HL-60/S4 treated with phorbol 12-myristate 13-acetate at 8.2 ng/mL for 4 days and 3 days (cell line): ENCODE results near the gene LHFPL6.

Experiments used
- in situ Hi-C: fragments of 300-500 bp; cut with MboI; formaldehyde crosslinking; loops from 2 replicates; pipeline ENCODE4 v1.15.0; 2022; ENCODE audit warnings: low sequenced_read_pairs

LHFPL6 gene

DNA sequence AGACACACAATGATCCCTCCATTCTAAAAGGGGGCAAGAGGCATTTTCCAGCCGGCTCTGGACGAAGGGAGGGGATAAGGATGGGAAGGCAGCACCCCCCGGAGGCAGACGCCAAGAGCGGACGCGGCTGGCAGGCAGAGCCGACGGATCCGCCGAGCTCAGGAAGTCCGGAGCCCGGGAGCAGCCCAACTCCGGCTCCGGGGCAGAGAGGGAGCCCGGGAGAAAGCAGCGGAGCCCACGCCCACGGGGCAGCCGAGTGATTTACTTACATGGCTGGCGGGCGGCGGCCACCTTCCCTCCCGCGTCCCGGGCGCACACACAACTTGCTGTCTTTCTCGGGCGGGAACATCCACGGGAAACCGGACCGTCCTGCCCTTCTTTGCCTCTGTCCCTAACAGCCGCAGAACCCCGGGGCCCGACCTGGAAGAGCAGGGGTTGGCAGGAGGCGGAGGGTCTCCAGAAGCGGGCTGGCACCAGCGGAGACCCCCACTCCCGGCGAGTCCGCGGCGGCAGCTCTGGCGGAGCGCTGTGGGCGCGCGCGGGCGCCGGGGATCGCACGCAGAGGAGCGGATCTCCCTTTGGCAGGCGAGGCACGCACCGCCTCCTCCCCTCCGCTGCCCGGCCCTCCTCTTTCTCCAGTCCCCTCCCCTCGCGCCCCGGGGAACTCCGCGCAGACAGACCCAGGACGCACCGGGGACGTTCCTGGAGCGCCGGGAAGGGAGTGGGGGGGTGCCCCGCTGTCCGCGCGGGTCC is at the start of gene LHFPL6:
LHFPL6 (minus strand) TSS at position 580 of the 753 bp plus-strand sequence.
- in situ Hi-C loops, result no loop called here

DNA sequence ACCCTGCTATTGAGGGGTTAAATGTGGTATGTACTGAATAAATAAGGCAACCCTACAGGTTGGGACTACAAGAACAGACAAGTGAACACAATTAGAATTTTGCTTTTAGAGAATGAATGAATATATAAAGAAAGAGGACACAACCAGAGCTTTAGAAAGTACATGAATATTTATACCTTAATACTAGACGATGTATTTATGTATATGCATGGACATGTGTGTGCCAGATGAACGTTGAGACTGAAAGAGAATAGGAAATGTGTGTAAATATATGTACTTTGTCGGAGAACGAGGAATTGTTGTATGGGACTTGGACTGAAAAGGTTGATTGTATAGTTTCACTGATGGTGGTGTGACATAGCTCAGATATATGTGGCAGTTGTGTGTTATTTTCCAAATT is 43.1 kb upstream of the LHFPL6 start:
- in situ Hi-C loops, result no loop called here

DNA sequence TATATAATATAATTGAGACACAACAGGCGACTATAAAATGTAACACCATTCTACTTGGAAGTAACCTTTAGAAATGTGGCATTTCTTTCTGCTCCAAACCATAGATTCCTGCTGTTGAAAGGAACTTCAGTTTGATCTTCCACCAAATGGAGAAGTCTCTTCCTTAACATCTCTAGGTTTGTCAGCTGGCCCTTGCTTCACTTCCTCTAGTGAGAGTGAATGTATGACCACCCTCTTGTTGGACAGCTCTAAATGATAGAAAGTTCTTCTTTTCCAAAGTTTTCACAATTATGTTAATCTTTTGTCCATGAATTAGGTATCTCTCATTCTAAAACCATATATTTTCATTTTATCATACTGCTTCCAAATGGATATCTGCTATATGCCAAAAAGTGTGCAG is 38.7 kb upstream of the LHFPL6 start:
- in situ Hi-C loops, result no loop called here

DNA sequence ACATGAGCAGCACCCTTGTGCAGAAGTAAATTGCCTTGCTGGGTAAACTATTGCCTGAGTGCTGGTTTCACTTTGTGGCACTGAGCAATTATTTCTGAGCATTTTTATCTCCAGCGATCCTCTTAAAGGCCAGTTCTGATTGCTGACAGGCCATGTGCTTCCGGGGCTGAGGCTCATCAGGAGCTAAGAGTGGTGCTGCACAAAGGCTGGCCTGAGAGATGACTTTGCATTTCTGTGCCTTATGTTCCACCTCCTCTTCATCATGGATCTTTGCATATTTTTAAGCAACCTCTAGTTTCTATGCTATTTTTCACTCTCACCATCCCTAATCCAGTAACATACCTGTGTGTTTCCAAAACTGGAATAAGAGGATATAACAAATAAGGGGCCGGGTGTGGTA is 34.9 kb upstream of the LHFPL6 start:
- in situ Hi-C loops, result no loop called here

DNA sequence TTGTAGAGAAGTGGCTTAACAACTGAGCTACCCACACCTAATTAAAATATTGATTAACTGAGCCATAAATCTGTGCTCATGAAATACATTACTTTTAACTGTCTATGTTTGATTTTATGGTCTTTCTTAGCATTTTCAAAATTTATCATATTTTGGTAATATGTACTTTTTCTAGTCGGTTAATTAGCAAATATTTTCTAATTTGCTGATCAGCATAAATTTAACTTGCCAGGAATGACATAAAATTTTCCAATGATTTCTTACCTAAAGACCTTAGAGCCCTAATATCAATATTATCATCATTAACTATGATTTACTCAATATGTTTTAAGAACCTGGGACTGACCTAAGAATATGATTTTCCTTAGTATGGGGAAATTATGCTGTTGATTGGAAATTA is 32.6 kb upstream of the LHFPL6 start:
- in situ Hi-C loops, result no loop called here

DNA sequence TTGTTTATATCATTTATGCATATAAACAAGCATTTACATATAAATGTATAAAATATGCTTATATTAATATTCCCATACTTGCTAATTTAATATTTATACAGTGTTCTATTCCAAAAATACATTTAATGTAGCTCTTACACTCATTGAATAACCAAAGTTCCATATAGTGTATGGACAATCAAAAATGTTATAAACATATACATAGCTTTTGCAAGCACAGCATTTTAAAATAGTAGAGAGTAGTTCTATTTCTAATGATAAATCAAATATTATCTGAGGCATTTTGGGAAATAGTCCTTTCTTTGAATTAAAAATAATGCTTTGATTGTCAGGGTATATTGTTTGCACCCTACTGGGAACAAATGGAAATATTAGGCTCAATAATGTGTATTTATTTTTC is 30.0 kb upstream of the LHFPL6 start:
- in situ Hi-C loops, result no loop called here

DNA sequence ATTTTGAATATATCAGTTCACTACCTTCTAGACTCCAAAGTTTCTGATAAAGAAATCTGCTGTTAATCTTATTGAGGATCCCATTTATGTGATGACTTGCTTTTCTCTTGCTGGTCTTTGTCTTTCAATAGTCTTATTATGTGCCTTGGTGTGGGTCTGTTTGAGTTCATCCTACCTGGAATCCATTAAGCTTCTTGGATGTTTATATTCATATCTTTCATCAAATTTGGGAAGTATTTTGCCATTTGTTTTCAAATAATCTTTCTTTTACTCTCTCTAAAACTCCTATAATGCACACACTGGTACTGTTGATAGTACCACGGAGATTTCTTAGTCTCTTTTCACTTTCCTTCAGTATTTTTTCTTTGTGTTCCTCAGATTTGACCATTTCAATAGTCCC is 28.3 kb upstream of the LHFPL6 start:
- in situ Hi-C loops, result no loop called here

DNA sequence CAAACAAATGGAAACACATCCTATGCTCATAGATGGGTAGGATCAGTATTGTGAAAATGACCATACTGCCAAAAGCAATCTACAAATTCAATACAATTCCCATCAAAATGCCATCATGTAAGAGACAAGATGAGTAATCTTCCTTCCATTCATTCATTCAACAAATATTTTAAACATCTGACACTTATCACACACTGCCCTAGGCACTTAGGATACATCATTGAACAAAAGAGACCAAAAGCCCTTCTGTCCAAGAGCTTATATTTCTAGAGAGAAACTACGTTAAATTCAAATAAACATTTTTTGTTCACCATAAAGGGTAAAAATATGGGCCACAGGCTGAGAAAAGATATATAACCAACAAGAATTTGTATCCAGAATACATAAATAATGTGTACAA is 20.5 kb upstream of the LHFPL6 start:
- in situ Hi-C loops, result no loop called here

DNA sequence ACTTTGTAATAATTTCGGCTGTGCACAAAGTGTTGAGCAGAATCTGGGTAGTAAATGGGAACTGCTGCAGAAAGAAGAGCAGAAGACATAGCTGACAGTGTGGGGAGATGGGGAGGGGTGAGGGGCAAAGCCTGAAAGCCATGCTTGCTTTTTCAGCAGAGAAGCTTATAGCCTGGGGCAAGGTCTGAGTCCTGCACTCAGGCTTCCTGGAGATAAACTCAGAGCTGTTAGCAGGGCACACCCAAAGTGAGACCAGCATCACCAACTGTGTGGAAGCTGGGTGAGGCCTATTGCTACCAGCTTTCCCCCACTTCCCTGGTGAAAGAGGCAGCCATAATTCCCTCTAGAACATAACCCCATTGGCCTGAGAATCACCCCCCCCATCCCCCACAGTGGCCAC is 15.6 kb upstream of the LHFPL6 start:
- in situ Hi-C loops, result no loop called here

DNA sequence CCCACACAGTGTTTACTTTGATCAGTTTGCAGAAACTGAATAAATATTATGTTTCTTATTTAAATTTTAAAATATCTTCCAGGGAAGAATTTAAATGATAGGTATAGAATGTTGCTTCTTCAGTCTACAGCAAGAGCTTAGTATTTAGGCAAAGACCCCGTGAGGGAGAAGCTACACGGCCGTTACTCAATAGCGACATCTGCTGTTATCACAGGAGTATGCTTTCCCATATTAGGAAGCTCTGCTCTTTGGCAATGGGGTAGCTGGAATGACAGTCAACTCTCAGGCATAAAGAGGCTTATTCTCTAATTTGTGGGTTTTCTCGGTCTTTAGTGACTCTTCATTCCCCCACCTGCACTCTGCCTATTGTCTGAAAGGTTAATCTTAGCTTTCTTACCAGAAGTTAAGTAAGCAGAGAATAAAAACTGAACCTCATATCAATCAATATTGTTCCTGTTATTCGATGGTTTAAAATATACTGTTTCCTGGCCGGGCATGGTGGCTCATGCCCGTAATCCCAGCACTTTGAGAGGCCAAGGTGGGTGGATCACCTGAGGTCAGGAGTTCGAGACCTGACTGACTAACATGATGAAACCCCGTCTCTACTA is 13.2 kb upstream of the LHFPL6 start:
- in situ Hi-C loops, result no loop called here

DNA sequence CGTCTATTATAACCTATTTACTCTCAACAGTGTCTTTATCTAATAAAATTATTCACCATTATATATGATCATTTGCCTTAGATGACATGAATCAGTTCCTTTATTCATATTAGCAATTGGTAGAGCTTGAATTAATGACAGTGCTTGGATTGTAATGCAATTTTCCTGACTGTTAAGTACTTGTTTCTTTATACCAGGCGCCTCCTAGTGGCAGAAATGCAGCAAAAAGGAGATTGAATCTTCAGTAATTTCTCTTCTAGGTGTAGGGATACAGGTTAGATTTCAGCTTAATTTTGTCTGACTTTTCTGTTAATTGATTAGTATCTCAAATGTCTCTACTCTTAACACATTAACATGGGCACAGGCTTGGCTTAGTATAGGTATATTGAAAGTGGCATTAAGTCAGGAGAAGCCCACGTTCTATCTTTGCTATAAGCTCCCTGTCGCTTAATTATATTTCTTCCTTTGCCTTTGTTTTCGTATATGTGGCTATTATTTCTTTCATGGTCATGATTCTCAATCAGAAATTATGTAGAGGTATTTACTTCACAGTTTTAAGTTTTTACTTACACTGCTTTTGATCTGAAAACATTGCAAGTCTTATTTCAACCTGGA is 9.1 kb upstream of the LHFPL6 start:
- in situ Hi-C loops, result no loop called here

DNA sequence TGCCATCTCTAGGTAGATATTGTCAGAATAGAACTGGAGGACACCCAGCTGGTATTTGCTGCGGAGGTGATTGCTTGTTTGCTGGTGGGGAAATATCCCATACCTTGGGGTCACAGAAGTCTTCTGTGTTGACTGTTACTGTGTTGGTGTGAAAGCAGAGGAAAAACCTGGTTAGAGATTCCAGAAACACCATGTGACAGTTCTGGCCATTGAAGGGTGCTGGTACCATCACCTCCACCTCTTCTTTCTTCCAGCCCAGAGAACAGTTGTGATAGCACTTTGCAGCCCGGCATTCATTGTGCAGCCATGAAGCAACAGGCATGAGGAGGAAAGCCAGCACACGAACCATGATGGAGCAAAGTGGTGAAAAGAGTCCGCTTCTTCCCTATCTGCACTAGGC is 4.9 kb upstream of the LHFPL6 start:
- in situ Hi-C loops, result no loop called here

DNA sequence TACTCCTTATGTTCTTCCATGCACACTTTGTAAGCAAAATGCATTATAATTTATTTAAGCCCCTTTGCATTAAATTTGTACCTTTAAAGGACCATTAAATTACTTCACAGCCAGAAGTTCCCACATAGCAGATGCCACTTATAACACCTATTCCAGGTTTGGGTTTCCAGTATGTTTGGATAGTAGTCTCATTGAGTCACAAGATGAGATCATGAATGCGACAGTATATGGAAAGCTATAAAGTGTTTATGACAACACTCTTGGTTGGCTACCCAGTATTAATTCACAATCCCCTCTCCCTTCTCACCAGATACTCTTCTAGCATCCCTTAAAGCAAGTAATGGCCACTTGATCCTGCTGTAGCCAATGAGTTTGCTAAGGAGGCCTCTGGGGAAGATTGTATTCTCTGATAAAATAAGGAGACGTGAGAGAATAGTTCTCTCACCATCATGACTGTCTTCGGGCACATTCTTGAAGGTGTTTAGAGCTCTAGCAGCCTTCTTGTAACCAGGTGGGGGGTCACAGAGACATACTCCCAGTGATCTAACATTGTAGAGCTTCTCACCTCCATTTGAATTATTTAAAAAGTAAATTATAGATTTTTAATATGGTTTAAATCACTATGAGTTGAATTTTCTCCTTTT is 2.8 kb upstream of the LHFPL6 start:
- in situ Hi-C loops, result no loop called here

DNA sequence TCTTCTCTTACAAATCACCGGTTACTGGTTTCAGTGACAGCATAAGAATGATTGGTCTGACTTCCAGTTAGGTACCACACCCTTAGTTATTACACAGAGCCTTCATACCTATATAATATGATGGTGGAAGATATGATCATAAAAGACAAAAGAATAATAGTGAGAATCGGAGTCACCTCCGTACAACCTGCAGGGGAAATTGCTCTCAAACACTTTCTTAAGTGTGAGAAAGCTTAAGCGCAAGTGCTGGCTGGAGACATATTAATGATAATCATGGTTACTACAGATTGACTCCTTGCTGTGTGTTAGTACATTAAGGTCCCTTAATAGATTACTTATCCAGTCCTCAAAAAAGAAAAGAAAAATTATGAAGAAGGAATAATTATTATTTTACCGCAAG is 1.8 kb upstream of the LHFPL6 start:
- in situ Hi-C loops, result no loop called here

DNA sequence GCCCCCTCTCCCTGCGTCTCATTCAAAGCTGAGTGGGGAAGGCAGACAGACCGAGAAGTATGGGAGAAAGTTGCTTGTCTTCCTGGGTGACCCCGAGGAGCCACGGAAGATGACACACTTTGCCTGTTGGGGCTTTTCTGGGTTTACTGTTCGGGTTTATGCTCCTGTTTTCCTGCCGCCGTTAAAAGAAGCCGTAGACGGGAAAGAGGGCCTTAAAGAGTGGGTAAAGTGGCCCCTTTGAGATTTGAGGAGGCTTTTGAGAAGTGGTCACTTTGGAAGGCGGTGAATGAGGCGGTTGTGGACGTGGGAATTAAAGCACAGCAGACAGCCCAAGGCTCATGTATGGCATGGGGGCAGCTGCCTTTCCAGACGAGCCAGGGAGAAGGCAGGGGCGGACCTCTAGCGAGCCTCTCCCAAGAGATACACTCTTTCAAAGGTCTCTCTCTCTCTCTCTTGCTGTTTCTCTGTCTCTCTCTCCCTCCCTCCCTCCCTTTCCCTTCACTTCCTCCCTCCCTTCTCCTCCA is 493 bp upstream of the LHFPL6 start:
- in situ Hi-C loops, result no loop called here

DNA sequence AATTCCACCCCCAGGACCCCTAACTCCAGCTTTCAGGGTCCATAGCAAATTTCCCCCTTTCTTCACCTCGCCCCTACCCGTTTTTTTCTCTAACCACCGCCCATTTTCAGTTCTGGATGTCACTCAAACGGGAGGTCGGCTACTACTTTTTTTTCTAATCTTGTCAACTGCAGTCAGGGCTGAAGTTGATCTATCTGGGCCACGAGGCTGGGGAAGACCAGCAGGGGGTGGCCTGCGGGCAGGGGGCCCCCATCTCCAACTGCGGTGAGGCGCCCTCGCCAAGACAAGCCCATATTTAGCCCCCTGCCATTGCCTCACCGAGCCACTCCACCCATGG is 748 bp downstream of the LHFPL6 start:
- in situ Hi-C loops, result no loop called here

DNA sequence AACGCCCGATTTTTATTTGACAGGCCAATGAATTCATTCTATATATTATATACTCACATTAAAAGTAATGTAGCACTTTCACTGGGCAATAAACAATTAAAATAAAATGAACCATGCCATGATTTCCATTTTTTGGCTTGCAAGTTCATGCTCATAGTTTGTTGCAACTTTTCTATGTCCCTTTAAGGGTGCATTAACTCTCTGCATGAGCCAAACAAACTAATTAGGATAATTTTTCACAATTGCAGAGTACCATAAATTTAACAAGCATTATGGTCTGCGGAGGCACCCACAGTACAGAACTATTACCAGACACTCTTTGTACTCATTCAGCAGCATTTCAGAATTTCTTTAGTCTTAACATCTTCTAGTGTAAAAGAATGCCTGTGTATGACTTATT is 1.4 kb downstream of the LHFPL6 start:
- in situ Hi-C loops, result no loop called here

DNA sequence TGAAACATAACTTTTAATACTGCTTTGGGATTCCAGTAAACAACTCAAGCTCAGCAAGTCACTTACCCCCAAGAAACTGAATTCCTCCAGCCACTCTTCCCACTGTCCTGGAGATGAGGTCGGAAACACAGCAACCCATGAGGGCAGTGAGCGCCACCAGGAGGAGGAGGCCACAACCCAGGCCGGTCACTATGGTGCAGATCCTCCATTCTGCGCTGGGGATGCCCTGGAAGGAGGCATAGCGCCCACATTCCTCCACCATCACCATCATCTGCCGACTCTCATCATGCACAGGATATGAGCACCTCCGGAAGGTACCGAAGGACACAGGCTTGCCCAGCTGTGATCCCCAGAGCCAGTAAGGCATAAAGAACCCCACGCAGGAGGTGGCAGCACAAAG is 2.2 kb downstream of the LHFPL6 start:
- in situ Hi-C loops, result no loop called here

DNA sequence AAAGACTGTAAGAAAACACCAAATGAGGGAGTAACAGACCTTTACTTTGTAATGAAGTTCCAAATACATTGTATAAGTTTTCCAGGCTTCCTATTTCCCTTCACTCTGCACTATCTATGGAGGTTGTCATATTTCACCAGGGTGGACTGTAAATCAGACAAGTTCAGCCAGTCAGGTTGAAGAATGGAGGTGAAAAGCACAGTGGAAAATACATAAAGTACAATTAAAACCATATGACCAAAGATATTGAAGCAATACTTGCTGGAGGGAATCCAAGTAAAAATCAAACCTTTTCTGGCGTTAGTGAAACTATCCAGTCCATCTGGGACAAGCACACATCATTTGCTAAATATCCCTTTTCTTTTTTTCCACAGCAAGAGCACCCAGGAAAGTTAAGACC is 3.2 kb downstream of the LHFPL6 start:
- in situ Hi-C loops, result no loop called here

DNA sequence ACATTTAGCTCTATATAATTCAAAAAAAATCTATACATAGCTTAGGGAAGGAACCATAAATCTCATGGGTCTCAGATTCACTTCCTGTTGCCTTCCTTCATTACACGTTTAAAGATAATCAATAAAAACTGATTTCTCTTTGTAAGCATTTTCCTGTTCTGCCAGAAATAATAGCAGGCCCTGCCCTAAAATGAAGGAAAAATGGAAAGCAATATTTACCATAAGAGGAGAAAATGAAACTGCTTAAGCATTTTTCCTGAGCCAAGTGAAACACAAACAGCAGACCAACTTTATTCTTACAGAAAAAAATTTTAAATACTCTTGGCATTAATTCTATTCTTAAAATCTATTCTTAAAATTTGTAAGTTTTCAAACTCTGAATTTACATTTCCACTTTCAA is 4.0 kb downstream of the LHFPL6 start:
- in situ Hi-C loops, result no loop called here

DNA sequence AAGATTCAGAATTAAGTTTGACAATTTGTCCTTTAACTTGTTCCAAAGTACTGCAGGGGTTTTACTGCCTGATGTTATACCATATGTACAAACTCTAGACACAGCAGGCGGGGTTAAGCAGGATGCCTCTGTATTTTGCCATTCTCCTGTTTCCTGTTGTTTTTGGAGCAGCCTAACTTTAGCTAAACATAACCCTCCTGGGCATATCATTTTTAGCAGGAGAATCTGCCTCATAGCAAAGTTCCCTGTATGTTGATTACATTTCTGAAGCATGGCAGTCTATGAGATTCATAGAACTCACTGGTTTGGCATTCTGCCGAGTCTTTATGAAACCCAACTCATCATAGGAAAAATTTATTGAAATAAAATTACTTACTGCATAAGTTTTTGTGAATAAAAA is 5.2 kb downstream of the LHFPL6 start:
- in situ Hi-C loops, result no loop called here

DNA sequence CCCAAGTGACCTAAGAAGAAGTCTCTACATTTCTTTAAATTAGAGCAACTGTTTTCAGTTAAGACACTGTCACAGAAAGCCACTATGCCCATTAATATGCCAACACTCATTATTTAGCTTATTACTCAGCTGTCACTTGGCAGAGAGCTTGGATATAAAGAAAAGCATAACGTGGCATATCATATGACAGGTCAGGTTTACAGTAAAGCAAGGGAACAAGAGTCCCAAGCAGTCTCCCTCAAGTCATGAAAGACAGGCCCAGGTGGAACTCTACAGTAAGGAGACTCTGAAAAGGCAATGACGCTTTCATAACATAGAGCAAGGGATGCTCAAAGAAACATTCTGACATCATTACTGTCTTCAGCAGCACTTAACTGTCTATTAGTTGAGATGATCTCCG is 6.3 kb downstream of the LHFPL6 start:
- in situ Hi-C loops, result no loop called here
